ENCODE results near the gene GGN.

- TF ChIP-seq NFRKB (IDR thresholded peaks at IDR 0.05) (no peak), FOXA1 (IDR thresholded peaks at IDR 0.05) (no peak)
Observed at GRCh38 chr19:38375098-38375493, 12.7 kb downstream of the GGN start.
